ENCODE results near the gene ZNF709.
"Not testable (repeated sequence)": the region's sequence is repeated elsewhere in the genome, so short reads cannot be mapped to it uniquely, and the experiment has no call there.

ZNF709 gene

DNA sequence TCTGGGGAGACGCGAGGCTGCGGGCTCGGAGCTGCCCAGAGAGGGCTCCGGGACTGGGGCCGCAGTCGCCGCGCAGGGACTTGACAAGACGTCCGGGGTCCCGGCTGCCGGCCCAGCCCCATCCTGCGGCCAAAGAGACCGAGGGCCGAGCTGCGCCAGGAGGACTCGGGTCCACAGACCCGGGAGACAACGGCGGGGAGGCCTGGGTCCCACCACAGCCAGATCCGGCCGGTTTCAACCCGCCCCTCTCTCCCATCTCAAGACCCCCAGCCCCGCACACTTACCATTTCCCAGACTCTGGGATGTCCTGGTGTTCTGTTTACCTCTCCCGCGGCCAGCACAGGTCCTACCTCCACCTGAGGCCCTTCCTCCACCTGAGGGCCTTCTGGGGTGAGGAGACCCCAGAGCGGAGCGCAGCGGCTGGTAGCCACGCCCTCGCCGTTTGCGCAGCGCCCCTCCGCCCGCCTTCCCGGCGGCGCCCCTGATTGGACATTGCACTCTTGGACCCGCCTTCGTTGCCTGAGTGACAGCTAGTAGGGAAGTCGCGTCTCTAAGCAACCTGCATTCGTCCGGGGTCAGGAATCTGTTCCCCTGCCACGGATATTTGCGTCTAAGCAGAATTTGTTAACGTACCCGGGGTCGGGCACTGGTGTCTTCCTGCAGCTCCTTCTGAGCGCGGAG, at the start of gene ZNF709:
Gene ZNF709, minus strand, starts transcription at position 446 of the 681 bp plus-strand sequence. Its CDS starts 159 bp downstream, at position 287.
- peak; percentile 88 for DNase-seq

DNA sequence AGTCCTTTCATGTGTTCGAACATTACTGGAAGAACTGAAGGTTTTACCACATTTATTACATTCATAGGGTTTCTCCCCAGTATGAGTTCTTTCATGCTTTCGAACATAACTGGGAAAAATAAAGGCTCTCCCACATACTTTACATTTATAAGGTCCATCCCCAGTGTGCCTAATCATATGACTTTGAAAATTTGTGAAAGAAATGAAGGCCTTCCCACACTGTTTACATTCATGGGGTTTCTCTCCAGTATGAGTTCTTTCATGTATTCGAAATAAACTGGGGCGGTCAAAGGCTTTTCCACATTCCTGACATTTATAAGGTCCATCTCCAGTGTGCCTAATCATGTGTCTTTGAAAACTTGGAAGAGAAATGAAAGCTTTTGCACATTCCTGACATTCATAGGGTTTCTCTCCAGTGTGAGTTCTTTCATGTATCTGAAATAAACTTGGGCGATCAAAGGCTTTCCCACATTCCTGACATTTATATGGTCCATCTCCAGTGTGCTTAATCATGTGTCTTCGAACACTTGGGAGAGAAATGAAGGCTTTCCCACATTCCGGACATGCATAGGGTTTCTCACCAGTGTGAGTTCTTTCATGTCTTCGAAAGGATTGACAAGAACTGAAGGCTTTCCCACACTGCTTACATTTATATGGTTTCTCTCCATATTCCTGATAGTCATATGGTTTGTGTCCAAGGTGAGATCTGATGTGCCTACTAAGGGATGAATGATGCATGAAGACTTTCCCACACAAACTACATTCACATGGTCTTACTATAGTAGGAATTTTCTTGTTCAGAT, 42.6 kb upstream of the ZNF709 start:
- DNase-seq = no peak

DNA sequence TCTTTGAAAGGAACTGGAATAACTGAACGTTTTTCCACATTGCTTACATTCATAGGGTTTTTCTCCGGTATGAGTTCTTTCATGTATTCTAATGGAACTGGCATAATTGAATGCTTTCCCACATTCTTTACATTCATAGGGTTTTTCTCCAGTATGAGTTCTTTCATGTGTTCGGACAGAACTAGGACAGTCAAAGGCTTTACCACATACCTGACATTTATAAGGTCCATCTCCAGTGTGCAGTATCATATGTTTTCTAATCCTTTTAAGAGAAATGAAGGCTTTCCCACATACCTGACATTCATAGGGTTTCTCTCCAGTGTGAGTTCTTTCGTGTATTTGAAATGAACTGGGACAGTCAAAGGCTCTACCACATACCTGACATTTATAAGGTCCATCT, 41.9 kb upstream of the ZNF709 start:
- DNase-seq = no peak

DNA sequence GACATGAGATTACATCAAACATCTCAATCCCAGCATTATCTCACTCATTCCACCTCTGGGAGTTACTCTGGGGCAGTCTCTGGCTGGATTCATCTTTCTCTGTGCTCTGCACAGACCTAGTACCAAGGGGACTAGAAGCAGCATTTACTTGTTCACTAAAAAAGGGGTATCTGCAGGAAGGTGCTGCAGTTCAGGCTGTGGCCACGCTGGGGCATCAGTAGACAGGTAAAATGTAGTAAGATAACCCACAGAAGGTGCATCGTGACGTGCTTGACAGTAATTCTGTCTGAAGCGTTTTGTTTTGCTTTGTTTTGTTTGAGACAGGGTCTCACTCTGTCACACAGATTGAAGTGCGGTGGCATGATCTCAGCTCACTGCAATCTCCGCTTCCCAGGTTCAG, 37.4 kb upstream of the ZNF709 start:
- DNase-seq = no peak

DNA sequence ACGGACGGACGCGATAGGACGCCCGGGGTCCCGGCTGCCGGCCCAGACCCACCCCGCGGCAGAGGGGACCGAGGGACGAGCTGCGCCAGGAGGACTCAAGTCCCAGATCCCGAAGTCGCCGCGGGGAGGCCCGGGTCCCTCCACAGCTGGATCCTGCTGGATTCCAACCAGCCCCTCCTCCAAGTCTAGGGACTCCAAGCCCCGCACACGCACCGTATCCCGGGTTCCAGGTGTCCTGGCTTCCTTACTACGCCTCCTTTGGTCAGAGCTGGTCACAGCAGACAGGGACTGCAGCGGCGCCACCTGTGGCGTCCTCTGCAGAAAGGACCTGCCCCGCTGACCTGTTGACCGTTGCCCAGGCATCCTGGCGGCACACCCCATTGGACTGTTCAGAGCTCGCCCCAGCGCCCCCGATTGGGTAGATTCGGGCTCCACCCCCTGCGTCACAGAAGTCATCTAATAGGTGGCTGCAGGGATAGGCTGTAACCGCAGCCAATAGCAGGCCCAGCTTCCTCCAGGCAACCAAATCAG, 29.0 kb upstream of the ZNF709 start:
- no peak for DNase-seq

- no peak for DNase-seq
Observed at GRCh38 chr19:12497032-12497431, 12.4 kb upstream of the ZNF709 start.

DNA sequence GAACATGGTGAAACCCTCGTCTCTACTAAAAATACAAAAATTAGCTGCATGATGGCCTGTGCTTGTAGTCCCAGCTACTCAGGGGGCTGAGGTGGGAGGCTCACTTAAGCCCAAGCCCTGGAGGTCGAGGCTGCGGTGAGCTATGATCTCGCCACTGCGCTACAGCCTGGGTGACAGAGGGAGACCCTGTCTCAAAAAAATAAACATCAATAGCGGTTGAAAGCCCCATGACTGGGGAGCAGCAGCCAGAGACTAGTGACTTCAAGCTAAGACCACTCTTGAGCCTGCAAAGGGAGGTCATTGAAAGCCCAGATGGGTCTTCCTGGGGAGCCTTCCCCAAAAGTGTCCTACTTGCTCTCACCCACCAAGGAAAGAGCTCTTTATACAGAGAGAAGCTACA, 11.9 kb upstream of the ZNF709 start:
- DNase-seq = no peak

DNA sequence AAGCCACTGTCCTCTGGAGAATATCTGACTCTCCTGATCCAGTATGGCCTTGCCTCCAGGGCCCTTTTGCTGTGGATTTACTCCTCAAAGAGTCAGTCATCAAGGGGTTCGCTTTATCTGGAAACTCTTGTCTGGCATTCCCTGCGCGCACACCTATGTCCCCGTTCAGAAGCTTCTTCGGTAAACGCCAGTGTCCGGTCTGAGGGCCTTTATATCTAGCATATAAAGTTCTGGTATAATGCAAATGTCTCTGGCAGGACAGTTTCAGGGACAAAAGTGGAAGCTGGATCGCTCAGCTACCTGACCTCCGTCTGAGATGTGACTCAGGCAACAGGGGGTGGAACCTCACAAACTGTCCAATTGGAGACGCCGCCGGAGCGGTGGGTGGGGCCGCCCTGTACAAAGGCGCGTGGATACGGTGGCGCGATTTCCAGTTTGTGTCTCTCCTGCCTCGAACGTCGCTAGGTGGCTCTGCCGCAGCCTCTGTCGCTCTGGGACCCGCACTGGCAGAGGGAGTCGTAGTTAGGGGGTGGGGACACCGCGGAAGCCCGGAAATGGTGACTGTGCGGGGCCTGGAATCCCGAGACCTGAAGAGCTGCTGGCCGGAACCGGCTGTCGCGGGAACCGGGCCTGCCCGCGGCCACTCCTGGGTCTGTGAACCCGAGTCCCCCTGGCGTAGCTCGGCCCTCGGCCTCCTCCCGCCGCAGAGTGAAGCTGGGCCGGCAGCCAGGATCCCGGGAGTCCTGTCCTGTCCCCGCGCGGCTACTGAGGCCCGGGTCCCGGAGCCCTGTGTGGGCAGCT, 10.6 kb upstream of the ZNF709 start:
- DNase-seq = peak; percentile 93

GRCh38 chr19:12494260-12494860, 9.7 kb upstream of the ZNF709 start:
- DNase-seq = no peak

GRCh38 chr19:12486265-12486783, 1.7 kb upstream of the ZNF709 start:
- DNase-seq = not testable (repeated sequence)

GRCh38 chr19:12485571-12485970, 955 bp upstream of the ZNF709 start:
- DNase-seq = no peak

GRCh38 chr19:12485052-12485416, 418 bp upstream of the ZNF709 start:
- no peak for DNase-seq

- no peak for DNase-seq
Observed at GRCh38 chr19:12484011-12484370, 625 bp downstream of the ZNF709 start.

DNA sequence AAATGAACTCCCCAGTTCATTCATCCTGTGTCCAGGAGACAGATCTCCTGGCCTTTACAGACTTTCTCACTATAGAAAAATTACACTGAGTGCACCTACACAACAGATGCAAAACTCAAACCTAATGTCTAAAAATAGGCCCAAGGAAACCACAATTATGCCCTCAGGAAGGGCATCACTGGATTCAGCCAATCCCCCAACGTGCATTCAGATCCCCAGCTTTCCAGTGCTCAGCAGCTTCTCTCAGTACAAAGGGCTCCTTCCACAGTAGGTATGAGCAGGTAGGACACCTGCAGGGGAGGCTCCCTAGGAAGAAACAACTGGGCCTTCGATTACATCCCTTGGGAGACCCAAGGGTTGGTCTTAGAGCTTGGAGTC, 2.1 kb downstream of the ZNF709 start:
- DNase-seq = no peak

- DNase-seq = no peak
Observed at GRCh38 chr19:12481781-12482508, 2.7 kb downstream of the ZNF709 start.

GRCh38 chr19:12478234-12478941, 6.2 kb downstream of the ZNF709 start:
- DNase-seq = no peak

DNA sequence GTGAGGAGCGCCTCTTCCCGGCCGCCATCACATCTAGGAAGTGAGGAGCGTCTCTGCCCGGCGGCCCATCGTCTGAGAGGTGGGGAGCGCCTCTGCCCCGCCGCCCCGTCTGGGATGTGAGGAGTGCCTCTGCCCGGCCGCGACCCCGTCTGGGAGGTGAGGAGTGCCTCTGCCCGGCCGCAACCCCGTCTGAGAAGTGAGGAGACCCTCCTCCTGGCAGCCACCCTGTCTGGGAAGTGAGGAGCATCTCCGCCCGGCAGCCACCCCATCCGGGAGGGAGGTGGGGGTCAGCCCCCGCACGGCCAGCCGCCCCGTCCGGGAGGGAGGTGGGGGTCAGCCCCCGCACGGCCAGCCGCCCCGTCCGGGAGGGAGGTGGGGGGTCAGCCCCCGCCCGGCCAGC, 17.0 kb downstream of the ZNF709 start:
- not testable (repeated sequence) for DNase-seq

- DNase-seq = no peak
Observed at GRCh38 chr19:12465211-12465610, 19.4 kb downstream of the ZNF709 start.

- DNase-seq = no peak
Observed at GRCh38 chr19:12464769-12465168, 19.8 kb downstream of the ZNF709 start.

DNA sequence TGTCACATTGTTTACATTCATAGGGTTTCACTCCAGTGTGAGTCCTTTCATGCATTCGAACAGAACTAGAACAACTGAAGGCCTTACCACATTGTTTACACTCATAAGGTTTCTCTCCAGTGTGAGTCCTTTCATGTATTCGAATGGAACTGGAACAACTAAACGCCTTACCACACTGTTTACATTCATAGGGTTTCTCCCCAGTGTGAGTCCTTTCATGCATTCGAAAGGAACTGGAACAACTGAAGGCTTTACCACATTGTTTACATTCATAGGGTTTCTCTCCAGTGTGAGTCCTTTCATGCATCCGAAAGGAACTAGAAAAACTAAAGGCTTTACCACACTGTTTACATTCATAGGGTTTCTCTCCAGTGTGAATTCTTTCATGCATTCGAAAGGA, 20.5 kb downstream of the ZNF709 start:
- not testable (repeated sequence) for DNase-seq

DNA sequence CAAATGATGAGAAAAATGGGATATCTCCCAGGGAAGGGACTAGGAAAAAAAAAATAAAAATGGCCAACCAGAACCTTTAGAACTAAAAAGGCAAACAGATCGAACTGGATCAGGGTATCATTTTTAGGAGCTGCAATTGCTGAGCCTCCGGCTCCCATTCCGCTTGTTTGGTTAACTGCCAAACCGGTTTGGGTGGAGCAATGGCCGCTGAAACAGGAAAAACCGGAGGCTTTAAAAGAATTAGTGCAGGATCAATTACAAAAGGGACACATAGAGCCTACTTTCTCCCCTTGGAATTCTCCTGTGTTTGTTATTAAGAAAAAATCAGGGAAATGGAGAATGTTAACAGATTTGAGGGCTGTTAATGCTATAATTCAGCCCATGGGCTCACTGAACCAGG, 31.1 kb downstream of the ZNF709 start:
- DNase-seq = no peak

Measured in stimulated activated CD4-positive, alpha-beta T cell treated with anti-CD3 and anti-CD28 coated beads, Interleukin-4, amount 100 ng/mL, for 1 hour (primary cell).